Measurements from ENCODE around the gene VSTM5. TPM values are rescaled to one million over a fixed set of nuclear protein-coding genes. Genes with fewer than 3 reads are reported as not detected.

Gene VSTM5
- total and polyA plus RNA-seq, 2 donors (not counting 3 experiments of a cell fraction or from before 2014, with no cell fraction given), result 0.03 TPM; not detected in 1

DNA sequence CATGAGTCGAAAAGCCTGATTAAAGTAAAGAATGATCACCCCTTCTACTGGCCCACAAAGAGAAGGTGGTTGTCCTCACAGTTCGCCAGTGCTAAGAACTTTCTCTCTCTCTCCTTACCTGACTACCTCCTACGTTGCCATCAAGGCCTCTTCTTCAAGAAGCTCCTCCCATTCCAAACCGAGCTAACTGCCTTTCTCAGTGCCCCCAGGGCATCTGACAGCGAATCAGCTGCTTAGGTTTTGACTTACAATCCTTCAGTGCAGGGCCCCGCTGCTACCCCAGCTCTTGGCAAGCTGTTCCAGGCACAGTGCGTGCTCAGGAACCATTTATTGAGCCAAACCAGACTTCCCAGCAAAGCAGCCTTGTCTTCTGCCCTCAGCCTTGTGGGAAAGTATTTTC lies 5.8 kb downstream of the VSTM5 start:
- H4K20me1 ChIP-seq (replicated peaks; ENCODE audit: control insufficient read depth, extremely low read depth, insufficient read depth, low read length), result no peaks in the 10 kb centered on the region
- H3K4me1 ChIP-seq (ENCODE audit: control insufficient read depth, extremely low read depth, insufficient read depth, low read length), result peaks cover under 1% of the 10 kb centered on the region
- no peak for DNase-seq (ENCODE audit: low read depth, low spot score)
- peaks cover 0 to 3% of the 10 kb centered on the region in 2 experiments for H3K27me3 ChIP-seq (ENCODE audit: control insufficient read depth in 2 of 2, insufficient read depth in 2 of 2, low read length in 2 of 2)
- TF ChIP-seq EZH2 (IDR thresholded peaks at IDR 0.05; ENCODE audit: borderline replicate concordance, low read depth, low read length, severe bottlenecking) (no peak), POLR2A (IDR thresholded peaks at IDR 0.05; ENCODE audit: low read depth, low read length) (no peak), POLR2AphosphoS5 (IDR thresholded peaks at IDR 0.05; ENCODE audit: insufficient read depth, low read depth, low read length) (no peak), GATA2 (IDR thresholded peaks at IDR 0.05; ENCODE audit: insufficient read depth, insufficient read length, low read depth, low read length) (no peak), MYC (IDR thresholded peaks at IDR 0.05; ENCODE audit: low read depth, low read length) (no peak), FOS (IDR thresholded peaks at IDR 0.05; ENCODE audit: borderline replicate concordance, insufficient read depth, low read length) (no peak), JUN (IDR thresholded peaks at IDR 0.05; ENCODE audit: borderline replicate concordance, insufficient read depth, insufficient read length, low read depth) (no peak)
- TF ChIP-seq, protein P1, sequence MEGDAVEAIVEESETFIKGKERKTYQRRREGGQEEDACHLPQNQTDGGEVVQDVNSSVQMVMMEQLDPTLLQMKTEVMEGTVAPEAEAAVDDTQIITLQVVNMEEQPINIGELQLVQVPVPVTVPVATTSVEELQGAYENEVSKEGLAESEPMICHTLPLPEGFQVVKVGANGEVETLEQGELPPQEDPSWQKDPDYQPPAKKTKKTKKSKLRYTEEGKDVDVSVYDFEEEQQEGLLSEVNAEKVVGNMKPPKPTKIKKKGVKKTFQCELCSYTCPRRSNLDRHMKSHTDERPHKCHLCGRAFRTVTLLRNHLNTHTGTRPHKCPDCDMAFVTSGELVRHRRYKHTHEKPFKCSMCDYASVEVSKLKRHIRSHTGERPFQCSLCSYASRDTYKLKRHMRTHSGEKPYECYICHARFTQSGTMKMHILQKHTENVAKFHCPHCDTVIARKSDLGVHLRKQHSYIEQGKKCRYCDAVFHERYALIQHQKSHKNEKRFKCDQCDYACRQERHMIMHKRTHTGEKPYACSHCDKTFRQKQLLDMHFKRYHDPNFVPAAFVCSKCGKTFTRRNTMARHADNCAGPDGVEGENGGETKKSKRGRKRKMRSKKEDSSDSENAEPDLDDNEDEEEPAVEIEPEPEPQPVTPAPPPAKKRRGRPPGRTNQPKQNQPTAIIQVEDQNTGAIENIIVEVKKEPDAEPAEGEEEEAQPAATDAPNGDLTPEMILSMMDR (IDR thresholded peaks at IDR 0.05; ENCODE audit: extremely low read depth in 1 of 2, insufficient read depth in 1 of 2, low read depth in 1 of 2, low read length in 2 of 2), result no peak
- TF ChIP-seq, protein P2, sequence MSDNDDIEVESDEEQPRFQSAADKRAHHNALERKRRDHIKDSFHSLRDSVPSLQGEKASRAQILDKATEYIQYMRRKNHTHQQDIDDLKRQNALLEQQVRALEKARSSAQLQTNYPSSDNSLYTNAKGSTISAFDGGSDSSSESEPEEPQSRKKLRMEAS (IDR thresholded peaks at IDR 0.05; ENCODE audit: insufficient read depth, insufficient read length), result no peak
- H3K79me2 ChIP-seq (ENCODE audit: control insufficient read depth, insufficient read depth, low read length), result no peaks in the 10 kb centered on the region
- H3K4me3 ChIP-seq (replicated peaks in 1 of 3; ENCODE audit: insufficient read depth in 1 of 3, low read depth in 1 of 3, low read length in 3 of 3), result no peak overlapping the region
- H3K9me3 ChIP-seq (replicated peaks; ENCODE audit: control insufficient read depth, insufficient read depth, low read length), result no peaks in the 10 kb centered on the region
- no TSS peak for BruUV-seq (replicated peaks)
- ChIA-PET POLR2A (no interaction called here), CTCF (no interaction called here)
- H3K27ac ChIP-seq (ENCODE audit: insufficient read depth, low read depth, low read length), result no peak overlapping the region
- no peak for FAIRE-seq
- H3K4me2 ChIP-seq (ENCODE audit: insufficient read depth, low read length), result no peak overlapping the region
- H3K9ac ChIP-seq (replicated peaks; ENCODE audit: extremely low read depth, insufficient read depth, low read length), result no peak overlapping the region
- no peaks in the 10 kb centered on the region for H3K36me3 ChIP-seq (ENCODE audit: control insufficient read depth in 2 of 2, extremely low read depth in 1 of 2, insufficient read depth in 2 of 2, low read length in 2 of 2)
- H3K9me1 ChIP-seq (replicated peaks; ENCODE audit: control insufficient read depth, extremely low read depth, insufficient read depth, low read length), result no peaks in the 10 kb centered on the region
- intact Hi-C loops (cut with micrococcal nuclease), result no loop called here
- dilution Hi-C loops (cut with MboI; ENCODE audit: extremely low pct_ligation_motif_present, low sequenced_read_pairs), result no loop called here
- no peak overlapping the region for H2AFZ ChIP-seq (ENCODE audit: low read depth, low read length)

Data from endothelial cell of umbilical vein (primary cell).